Bone marrow (tissue), 2 donors: ENCODE data around the gene STX18.
"Not testable (repeated sequence)": the region's sequence is repeated elsewhere in the genome, so short reads cannot be mapped to it uniquely, and the experiment has no call there.

Experiments
- DNase-seq, 2 donors: peaks; one replicate each; lab custom pipeline; 2025; lab: John Stamatoyannopoulos, UW

The STX18 gene

GRCh38 chr4:4541661-4542570, at the start of gene STX18:
STX18 (minus strand) TSS chr4:4542048; CDS start chr4:4541964, 84 bp downstream.
- DNase-seq = peak; percentile 55 to 77

GRCh38 chr4:4591071-4591470, 49.2 kb upstream of the STX18 start:
- no peak for DNase-seq

- no peak for DNase-seq
Observed at GRCh38 chr4:4590546-4590945, 48.7 kb upstream of the STX18 start.

GRCh38 chr4:4585012-4585670, 43.3 kb upstream of the STX18 start:
- no peak for DNase-seq

GRCh38 chr4:4583606-4584005, 41.8 kb upstream of the STX18 start:
- no peak for DNase-seq

- DNase-seq = no peak
Observed at GRCh38 chr4:4582653-4583052, 40.8 kb upstream of the STX18 start.

GRCh38 chr4:4580494-4580893, 38.6 kb upstream of the STX18 start:
- DNase-seq = no peak

GRCh38 chr4:4578981-4579380, 37.1 kb upstream of the STX18 start:
- no peak for DNase-seq

- DNase-seq = no peak
Observed at GRCh38 chr4:4577359-4577875, 35.6 kb upstream of the STX18 start.

- no peak for DNase-seq
Observed at GRCh38 chr4:4575284-4576211, 33.7 kb upstream of the STX18 start.

GRCh38 chr4:4574792-4575191, 32.9 kb upstream of the STX18 start:
- DNase-seq = no peak

- DNase-seq = no peak
Observed at GRCh38 chr4:4574052-4574451, 32.2 kb upstream of the STX18 start.

- no peak for DNase-seq
Observed at GRCh38 chr4:4572821-4573220, 31.0 kb upstream of the STX18 start.

- not testable (repeated sequence) for DNase-seq
Observed at GRCh38 chr4:4569861-4570260, 28.0 kb upstream of the STX18 start.

- no peak for DNase-seq
Observed at GRCh38 chr4:4568806-4569427, 27.1 kb upstream of the STX18 start.

GRCh38 chr4:4566359-4566758, 24.5 kb upstream of the STX18 start:
- DNase-seq = not testable (repeated sequence)

GRCh38 chr4:4564522-4564921, 22.7 kb upstream of the STX18 start:
- no peak for DNase-seq

GRCh38 chr4:4560642-4561041, 18.8 kb upstream of the STX18 start:
- no peak for DNase-seq

GRCh38 chr4:4560136-4560535, 18.3 kb upstream of the STX18 start:
- no peak for DNase-seq

- DNase-seq = no peak
Observed at GRCh38 chr4:4559596-4559995, 17.7 kb upstream of the STX18 start.

- no peak for DNase-seq
Observed at GRCh38 chr4:4558881-4559280, 17.0 kb upstream of the STX18 start.

- no peak for DNase-seq
Observed at GRCh38 chr4:4555916-4556315, 14.1 kb upstream of the STX18 start.
